Measurements from ENCODE around the gene TALDO1. TPM values are rescaled to one million over a fixed set of nuclear protein-coding genes. Genes with fewer than 3 reads are reported as not detected.

Gene TALDO1
- total and polyA plus RNA-seq, 2 of the 8 experiments (the other 6 are each of a cell fraction or from before 2014, with no cell fraction given), result 265 to 308 TPM

- no peak for TF ChIP-seq TEAD4 (IDR thresholded peaks at IDR 0.05; ENCODE audit: low read depth, low read length)
- no peak for TF ChIP-seq TAF1 (IDR thresholded peaks at IDR 0.05; ENCODE audit: low read depth, low read length)
- TF ChIP-seq ZNF274 (IDR thresholded peaks at IDR 0.05; ENCODE audit: borderline replicate concordance, extremely low read depth, low read length), result no peak
- no peak for TF ChIP-seq SIRT6 (IDR thresholded peaks at IDR 0.05; ENCODE audit: low read length)
- no peak for TF ChIP-seq POU5F1 (IDR thresholded peaks at IDR 0.05; ENCODE audit: low read depth, low read length)
- no peak for TF ChIP-seq CEBPB (IDR thresholded peaks at IDR 0.05; ENCODE audit: low read depth, low read length)
Observed at GRCh38 chr11:803467-803742, 56.1 kb downstream of the TALDO1 start (continued).

Measured in H1 (cell line).